Activated B cell treated with CpG ODN at 0.5 μM for 24 hours (primary cell): Measurements from ENCODE around the gene ACMSD. TPM values are rescaled to one million over a fixed set of nuclear protein-coding genes. Genes with fewer than 3 reads are reported as not detected.

Source experiments
- ATAC-seq: fragments of 200-7000 bp; cut with Tn5 transposase; one replicate; pipeline ENCODE4 v1.10.0; 2021; ENCODE audit warnings: low read depth, mild to moderate bottlenecking, moderate library complexity
- CTCF ChIA-PET: fragments of 350-600 bp; sonication (Branson Sonifier 250); formaldehyde crosslinking; loops from one replicate; lab custom pipeline; 2021; ENCODE audit warnings: antibody characterized with exemption; lab: Charles Lee
- POLR2A ChIA-PET: fragments of 350-600 bp; sonication (Branson Sonifier 250); formaldehyde crosslinking; loops from one replicate; lab custom pipeline; 2021; ENCODE audit warnings: antibody characterized with exemption; lab: Charles Lee
- DNase-seq: peaks from one replicate; pipeline ENCODE4 v3.0.0; 2022
- H3K27ac Mint-ChIP-seq: one replicate; pipeline ENCODE4 v1.8.0; 2020; ENCODE audit warnings: mixed read lengths
- H3K27me3 Mint-ChIP-seq: one replicate; pipeline ENCODE4 v1.8.0; 2021; ENCODE audit warnings: mixed read lengths
- H3K36me3 Mint-ChIP-seq: one replicate; pipeline ENCODE4 v1.8.0; 2021; ENCODE audit warnings: low read depth, mixed read lengths
- H3K4me1 Mint-ChIP-seq: one replicate; pipeline ENCODE4 v1.8.0; 2021; ENCODE audit warnings: mixed read lengths
- H3K4me3 Mint-ChIP-seq: one replicate; pipeline ENCODE4 v1.8.0; 2020; ENCODE audit warnings: mild to moderate bottlenecking, mixed read lengths
- H3K9me3 Mint-ChIP-seq: one replicate; pipeline ENCODE4 v1.8.0; 2020; ENCODE audit warnings: mixed read lengths
- intact Hi-C: fragments of 100-400 bp; cut with micrococcal nuclease; formaldehyde crosslinking; loops from one replicate; pipeline ENCODE4 v1.15.1; 2024
- total RNA-seq: library from RNA; stranded (reverse); gene quantifications from 2 replicates; pipeline ENCODE4 v1.2.3, GENCODE V29; 2022
- TF ChIP-seq, protein P1 (sequence below): fragments of 200-600 bp; IDR thresholded peaks from one replicate; pipeline ENCODE4 v1.8.0; 2022; ENCODE audit warnings: antibody characterized with exemption, mild to moderate bottlenecking

The ACMSD gene
- total RNA-seq, 1 donor from 2014 or later, result not detected

DNA sequence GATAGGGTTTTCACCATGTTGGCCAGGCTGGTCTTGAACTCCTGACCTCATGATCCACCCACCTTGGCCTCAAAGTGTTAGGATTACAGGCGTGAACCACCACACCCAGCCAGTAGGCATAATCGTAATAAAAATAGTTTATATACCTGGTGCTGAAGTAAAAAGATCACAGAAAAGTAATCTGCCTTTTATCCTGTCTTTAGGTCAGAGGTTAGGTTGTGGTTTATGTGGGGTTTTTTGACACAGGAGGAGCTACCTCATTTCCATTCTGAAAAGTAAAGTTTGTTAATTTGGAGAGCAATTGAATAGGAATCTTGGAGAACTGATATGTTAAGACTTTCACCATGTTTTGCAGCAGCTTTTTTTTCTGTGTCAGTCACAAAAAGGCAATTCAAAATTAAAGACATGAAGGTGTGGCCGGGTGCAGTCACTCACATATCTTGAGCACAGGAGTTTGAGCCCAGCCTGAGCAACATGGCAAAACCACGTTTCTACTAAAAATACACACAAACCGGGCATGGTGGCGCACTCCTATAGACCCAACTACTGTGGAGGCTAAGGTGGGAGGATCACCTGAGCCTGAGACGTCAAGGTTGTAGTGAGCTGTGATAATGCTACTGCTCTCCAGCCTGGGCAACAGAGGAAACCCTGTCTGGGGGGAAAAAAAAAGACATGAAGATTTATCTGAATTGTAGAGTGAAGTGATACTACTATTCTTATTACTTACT, 111.7 kb downstream of the ACMSD start:
- no peaks in the 10 kb centered on the region for H3K9me3 Mint-ChIP-seq
- POLR2A ChIA-PET, result interaction anchor here (1.0 kb wide), 1 partner anchor 32 kb away, joined by 4 read pairs; the partner anchor contains the start of gene CCNT2
- H3K27ac Mint-ChIP-seq, result peak overlapping the region; percentile 30
- TF ChIP-seq, protein P1, sequence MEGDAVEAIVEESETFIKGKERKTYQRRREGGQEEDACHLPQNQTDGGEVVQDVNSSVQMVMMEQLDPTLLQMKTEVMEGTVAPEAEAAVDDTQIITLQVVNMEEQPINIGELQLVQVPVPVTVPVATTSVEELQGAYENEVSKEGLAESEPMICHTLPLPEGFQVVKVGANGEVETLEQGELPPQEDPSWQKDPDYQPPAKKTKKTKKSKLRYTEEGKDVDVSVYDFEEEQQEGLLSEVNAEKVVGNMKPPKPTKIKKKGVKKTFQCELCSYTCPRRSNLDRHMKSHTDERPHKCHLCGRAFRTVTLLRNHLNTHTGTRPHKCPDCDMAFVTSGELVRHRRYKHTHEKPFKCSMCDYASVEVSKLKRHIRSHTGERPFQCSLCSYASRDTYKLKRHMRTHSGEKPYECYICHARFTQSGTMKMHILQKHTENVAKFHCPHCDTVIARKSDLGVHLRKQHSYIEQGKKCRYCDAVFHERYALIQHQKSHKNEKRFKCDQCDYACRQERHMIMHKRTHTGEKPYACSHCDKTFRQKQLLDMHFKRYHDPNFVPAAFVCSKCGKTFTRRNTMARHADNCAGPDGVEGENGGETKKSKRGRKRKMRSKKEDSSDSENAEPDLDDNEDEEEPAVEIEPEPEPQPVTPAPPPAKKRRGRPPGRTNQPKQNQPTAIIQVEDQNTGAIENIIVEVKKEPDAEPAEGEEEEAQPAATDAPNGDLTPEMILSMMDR, result no peak
- intact Hi-C loops, result no loop called here
- peaks cover 23% of the 10 kb centered on the region for H3K4me1 Mint-ChIP-seq
- peaks cover 85% of the 10 kb centered on the region for H3K36me3 Mint-ChIP-seq
- no peaks in the 10 kb centered on the region for H3K27me3 Mint-ChIP-seq
- DNase-seq, result no peak
- no peak for ATAC-seq
- CTCF ChIA-PET, result interaction anchor here (0.7 to 1.5 kb wide), 3 partner anchors 12 to 759 kb away, joined by 3 to 4 read pairs (median 3); no protein-coding TSS in a partner anchor
- no peak overlapping the region for H3K4me3 Mint-ChIP-seq

DNA sequence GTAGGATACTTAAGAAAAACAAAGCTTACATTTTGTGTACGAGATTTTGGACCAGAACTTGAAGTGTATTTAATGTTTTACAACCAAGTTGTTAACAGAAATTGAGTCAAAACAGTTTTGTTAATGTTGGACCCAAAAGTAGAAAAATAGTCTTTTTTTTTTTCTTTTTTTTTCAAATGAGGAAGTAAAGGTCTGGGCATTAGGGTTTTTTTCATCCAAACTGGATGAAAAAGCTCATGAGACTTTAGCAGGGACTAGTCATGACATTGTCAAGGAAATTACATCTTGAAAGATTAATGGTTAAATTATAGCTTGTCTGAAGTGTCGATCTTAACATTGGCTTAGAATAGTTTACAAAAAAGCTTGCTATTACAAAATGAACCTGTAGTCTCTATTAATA, 112.5 kb downstream of the ACMSD start:
- Mint-ChIP-seq H3K9me3 (no peaks in the 10 kb centered on the region), H3K4me1 (peaks cover 18% of the 10 kb centered on the region), H3K27me3 (no peaks in the 10 kb centered on the region), H3K27ac (no peak overlapping the region), H3K36me3 (peaks cover 80% of the 10 kb centered on the region), H3K4me3 (no peak overlapping the region)
- ATAC-seq (no peak), DNase-seq (no peak)
- TF ChIP-seq, protein P1, result no peak
- intact Hi-C loops, result no loop called here
- CTCF ChIA-PET, result interaction anchor here (1.5 kb wide), 1 partner anchor 759 kb away, joined by 4 read pairs; no protein-coding TSS in a partner anchor
- POLR2A ChIA-PET, result interaction anchor here (0.6 to 1.0 kb wide), 2 partner anchors 33 to 737 kb away, joined by 4 read pairs; partner anchors contain the start of gene CCNT2

Other genes starting within 250 kb of the ACMSD start
- gene TMEM163, start 119.6 kb upstream of the ACMSD start, total RNA-seq, result 4.4 and 6.0 TPM in 2 replicates
- gene CCNT2, start 80.2 kb downstream of the ACMSD start, total RNA-seq, result 62.9 and 73.4 TPM in 2 replicates
- gene MAP3K19, start 208.8 kb downstream of the ACMSD start, total RNA-seq, result not detected in 2 replicates
- gene RAB3GAP1, start 213.7 kb downstream of the ACMSD start, total RNA-seq, result 46.3 and 51.0 TPM in 2 replicates